ENCODE measurements around the gene SLC6A16.
"Not testable (repeated sequence)": the region's sequence is repeated elsewhere in the genome, so short reads cannot be mapped to it uniquely, and the experiment has no call there.

SLC6A16 gene

DNA sequence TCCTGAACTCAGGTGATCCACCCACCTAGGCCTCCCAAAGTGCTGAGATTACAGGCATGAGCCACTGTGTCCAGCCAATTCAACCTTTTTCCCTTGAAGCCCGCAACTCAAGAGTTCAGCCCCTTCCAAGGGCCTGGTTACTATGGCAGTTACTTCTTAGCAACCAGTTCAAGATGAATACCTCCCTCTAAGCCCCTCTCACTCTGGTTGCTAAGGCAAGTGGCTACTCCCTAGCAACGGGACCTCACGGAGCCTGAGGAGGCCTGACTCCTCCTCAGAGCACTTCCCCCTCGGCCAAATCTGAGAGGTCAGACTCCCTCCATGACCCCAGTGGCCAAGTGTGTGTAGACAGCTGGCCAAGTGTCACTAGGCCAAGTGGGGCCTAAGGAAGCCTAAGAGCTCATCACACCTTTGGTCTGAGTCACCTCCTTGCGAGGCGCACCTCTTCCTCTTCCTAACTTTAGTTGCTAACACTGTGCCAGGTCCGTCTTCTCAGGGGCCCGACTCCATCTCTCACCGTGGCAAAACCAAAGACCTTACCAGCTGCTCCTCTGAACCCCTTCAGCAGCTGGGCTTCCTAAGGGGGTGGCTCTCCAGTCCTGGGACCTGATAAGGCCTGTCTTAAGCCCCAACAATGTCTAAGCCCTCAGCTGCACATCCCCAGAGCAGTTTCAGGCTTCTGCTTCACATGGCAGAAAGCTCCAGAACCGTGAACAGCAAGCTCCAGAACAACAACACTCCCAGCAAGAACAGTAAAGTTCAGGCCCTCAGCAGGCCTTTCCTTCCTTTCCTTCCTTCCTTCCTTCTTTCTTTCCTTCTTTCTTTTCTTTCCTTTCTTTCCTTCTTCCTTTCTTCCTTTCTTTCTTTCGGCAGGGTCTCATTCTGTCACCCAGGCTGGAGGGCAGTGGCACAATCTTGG, 19.8 kb upstream of the SLC6A16 start:
- DNase-seq = no peak

DNA sequence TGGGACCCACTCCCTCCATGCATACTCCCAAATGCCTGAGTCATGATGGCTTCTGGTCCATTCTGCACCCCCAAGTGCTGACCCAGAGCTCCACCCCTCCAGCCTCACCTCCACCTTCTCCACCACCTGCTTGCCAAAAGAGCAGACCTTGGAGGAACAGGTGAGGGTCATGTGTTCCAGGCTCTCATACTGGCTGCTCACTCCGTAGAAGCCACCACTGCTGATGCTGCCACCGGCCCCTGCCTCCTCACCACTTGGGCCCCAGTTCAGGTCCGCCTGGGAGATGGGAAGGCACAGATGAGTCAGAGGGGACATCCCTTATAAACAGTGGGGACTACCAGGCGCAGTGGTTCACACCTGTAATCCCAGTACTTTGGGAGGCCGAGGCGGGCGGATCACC, 18.1 kb upstream of the SLC6A16 start:
- no peak for DNase-seq

DNA sequence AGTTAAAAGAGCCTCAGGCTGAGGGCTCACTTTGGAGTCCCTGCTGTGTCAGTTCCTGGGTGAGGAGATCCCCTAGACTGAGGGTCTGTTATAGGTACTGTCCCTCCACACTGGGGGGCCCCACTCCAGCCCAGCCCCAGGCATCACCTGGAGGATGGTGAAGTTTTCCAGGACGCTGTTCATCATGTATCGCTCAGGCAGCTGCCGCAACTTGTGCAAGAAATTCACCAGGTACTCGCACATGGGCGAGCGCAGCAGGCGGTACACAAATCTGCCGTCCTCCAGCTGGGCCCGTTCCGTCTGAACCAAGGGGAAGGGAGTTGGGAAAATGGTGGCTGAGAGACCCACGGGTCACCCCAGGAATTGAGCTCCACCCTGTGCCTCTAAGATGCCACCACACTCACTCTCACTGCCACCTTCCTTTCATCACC, 17.3 kb upstream of the SLC6A16 start:
- no peak for DNase-seq

DNA sequence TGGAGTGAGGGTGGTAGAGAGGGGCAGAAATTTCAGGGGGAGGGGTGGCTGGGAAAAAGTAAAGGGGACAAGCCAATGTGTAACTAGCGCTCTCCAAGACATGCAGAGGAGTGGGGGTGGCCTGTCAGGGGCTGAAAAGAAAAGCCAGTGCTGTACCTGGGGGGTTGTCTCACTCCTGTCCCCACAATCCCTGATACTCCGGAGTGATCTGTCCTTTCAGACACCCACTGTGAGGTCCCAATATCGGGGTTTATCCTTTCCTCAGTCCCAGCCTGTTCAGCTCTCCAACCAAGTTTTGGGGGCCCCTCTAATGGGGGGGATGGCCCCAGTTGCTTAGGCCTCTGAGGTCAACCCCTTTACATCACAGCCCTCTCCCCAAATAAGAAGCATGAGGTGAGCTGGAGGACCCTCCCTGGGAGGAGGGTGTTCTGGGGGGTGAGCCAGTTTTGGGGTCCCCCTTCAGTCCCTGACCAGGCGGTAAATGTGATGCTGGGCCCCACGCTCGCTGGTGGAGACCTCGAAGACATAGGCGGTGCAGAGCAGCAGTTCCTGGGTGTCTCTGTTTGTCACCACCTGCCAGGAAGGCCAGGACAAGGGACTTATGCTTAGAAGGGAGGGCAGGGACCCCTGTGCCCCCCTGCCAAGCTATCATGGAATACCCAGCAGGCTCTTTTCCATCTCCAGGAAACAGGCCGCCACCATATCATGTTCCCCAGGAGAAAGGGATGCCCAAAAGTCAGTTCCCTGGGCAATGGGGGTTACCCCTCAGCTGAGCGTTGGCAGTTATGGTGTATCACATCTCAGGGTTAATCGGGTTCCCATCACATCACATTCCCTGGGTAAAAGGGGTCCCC, 16.1 kb upstream of the SLC6A16 start:
- no peak for DNase-seq

DNA sequence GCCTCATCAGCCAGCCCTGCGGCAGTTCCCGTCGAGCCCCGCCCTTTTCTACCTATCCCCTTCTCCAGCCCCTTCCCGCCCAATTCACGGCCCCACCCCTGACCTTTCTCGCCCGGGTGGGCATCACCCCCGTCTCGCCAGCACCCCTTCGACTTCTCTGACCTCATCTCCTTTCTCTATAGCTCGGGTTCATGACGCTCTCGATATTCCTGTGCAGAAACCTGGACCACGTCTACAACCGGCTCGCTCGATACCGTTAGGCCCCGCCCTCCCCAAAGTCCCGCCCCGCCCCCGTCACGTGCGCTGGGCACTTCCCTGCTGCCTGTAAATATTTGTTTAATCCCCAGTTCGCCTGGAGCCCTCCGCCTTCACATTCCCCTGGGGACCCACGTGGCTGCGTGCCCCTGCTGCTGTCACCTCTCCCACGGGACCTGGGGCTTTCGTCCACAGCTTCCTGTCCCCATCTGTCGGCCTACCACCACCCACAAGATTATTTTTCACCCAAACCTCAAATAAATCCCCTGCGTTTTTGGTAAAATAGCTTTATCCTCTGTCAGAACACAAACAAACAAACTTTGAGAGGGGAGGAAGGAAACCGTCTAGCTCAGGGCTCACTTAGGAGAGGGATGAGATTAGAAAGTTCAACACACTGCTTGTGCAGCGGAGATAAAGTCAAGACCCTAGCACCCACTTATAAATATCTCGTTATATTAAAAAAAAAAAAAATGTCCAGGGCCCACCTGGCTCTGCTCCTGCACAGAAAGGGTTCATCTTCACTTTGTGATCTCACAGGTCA, 15.3 kb upstream of the SLC6A16 start:
- no peak for DNase-seq

DNA sequence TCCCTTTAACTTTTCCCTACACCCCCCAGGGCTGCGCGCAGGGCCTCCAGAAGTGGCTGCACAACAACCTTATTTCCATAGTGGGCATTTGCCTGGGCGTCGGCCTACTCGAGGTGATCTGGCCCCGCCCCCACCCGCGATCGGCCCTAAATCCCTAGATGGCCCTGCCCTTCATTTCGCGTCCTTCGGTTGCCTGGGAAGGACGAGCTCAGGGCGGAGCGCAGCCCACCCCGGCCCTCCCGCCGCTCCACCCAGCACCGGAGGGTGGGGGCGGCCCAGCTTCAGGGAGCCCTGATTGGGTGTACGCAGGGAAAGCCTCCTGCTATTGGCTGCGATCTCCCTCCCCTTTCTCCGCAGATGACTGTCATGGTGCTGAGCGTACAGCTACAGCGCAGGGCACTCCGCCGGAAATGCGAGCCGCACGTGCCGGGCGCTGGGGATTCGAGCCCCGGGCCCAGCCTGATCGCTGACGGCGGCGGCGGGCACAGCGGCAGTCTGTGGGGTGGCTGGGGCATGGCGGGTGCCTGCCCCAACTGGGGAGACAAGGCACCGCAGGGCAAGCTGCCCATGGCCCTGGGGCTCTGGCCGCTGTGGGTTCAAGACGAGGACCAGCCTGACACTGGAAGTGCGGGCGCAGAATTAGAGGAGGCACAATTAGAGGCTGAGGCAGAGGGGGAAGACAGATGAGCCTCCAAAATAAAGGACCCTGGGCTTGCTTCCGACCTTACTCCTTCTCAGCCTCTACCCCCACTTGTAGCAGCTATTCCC, 14.5 kb upstream of the SLC6A16 start:
- no peak for DNase-seq

DNA sequence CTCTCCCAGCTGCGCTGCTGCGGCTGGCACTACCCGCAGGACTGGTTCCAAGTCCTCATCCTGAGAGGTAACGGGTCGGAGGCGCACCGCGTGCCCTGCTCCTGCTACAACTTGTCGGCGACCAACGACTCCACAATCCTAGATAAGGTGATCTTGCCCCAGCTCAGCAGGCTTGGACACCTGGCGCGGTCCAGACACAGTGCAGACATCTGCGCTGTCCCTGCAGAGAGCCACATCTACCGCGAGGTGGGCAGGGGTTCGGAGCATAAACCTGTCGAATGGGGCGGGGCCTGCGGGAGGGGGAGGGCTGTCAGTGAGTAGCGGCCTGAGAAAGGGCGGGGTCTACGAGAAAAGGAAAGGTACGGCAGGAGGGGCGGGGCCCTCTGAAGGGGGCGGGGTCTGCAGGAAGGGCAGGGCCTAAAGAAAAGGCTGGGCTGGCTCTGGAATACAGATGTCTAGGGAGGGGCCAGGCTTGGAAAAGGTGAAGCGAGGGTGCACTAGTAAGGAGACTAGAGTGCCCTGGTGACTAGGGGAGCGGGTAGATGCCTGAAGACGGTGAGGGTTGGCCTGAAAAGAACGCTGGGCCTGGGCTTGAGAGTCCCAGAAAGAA, 13.8 kb upstream of the SLC6A16 start:
- DNase-seq = no peak

DNA sequence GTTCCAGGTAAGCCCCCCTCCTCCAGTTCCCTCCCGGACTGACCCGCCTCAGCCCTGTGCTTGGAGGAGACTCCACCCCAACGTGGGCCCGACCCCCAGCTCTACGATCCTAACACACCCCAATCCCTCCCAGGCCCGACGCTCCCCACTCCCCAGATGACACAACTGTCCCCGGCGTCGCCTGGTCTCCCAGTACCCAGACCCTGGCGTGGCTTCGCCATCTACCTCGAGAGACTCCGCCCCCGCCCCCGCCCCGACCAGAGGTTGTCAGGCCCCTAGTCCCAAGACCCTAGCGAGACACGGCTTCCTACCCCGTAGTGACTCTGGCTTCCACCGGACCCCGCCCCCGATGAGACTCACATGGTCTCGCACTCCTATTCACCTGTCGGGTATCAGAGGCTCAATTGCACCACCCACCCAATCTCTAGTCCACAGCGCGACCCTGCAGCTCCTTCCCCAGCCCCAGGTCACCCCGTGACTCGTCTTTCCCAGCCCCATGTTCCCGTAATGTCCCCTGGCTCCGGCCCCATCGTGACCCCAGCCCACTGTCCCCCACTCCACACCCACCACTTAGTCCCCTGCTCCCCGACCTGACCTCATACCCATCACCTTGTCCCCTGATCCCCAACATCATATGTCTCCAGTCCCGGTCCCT, 13.2 kb upstream of the SLC6A16 start:
- DNase-seq = no peak

DNA sequence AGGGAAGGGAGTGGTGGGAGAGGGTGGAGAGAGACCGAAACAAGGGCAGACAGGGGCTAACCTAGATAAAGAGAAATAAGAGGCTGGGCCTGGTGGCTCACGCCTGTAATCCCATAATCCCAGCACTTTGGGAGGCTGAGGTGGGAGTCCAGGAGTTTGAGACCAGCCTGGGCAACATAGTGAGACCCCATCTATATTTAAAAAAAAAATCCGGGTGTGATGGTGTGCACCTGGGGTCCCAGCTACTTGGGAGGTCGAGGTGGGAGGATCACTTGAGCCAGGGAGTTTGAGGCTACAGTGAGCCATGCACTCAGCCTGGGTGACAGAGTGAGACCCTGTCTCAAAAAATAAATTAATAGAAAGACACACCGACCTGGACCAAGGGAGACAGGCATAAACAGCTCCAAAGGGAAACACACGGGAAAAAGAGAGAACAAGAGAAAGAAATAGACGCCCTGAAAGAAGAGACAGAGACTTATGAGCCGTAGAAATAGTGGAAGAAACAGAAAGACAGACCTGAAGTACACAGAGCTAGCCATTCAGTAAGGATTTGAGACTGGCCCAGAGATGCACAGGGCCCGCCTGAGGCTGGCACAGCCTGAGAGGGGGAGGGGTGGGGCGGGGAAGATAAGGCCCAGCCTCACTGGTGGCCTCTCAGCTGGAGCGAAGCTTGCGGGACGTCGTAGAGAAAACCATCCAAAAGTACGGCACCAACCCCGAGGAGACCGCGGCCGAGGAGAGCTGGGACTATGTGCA, 12.5 kb upstream of the SLC6A16 start:
- no peak for DNase-seq

DNA sequence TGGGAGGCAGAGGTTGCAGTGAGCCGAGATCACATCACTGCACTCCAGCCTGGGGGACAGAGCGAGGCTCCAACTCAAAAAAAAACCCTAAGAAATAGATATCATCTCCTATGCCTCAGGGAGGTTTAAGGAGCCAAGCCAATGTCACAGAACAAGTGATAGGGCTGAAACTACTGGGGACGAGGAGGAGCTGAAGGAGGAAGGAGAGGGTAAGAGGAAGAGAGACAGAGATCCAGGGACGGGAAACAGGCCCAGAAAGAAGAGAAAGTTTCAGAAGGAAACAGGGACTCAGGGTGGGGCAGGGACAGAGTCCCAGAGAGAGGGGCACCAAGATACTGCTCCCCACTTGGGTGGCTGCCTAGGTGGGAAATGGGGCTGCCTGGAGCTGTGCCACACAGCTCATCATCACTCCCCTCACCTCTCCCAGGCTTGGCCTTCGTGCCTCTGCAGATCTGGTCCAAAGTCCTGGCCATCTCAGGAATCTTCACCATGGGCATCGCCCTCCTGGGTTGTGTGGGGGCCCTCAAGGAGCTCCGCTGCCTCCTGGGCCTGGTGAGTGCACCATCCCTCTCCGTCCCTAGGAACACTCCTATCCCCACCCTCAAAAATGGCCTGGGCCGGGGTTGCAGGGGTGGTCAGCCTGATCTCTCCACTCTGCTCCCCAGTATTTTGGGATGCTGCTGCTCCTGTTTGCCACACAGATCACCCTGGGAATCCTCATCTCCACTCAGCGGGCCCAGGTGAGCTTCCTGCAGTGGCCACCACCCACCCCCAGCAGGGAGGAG, 11.7 kb upstream of the SLC6A16 start:
- DNase-seq = no peak

DNA sequence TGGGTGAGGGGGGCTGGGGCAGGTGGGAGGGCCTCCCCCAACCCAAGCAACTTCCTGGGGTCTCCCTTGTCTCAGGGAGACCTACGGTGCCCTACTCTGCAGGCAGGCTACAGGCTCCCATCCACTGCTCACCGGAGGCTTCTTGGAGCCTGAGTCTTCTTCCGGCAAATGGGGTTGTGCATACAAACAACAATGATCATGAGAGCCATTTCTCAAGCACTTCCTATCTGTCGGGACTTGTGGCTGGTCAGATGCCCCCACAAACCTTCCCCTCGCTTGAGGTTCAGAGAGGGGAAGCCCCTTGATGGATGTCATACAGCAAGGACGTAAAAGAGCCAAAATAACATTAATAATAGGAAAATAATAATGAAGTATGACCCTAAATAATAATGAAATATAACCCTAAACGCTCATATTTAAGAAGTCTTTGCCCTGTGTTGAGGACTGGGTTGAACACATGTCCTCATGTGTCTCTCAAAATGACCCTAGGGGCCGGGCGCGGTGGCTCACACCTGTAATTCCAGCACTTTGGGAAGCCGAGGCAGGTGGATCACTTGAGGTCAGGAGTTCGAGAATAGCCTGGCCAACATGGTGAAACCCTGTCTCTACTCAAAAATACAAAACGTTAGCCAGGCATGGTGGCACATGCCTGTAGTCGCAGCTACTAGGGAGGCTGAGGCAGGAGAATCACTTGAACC, 10.9 kb upstream of the SLC6A16 start:
- DNase-seq = no peak

DNA sequence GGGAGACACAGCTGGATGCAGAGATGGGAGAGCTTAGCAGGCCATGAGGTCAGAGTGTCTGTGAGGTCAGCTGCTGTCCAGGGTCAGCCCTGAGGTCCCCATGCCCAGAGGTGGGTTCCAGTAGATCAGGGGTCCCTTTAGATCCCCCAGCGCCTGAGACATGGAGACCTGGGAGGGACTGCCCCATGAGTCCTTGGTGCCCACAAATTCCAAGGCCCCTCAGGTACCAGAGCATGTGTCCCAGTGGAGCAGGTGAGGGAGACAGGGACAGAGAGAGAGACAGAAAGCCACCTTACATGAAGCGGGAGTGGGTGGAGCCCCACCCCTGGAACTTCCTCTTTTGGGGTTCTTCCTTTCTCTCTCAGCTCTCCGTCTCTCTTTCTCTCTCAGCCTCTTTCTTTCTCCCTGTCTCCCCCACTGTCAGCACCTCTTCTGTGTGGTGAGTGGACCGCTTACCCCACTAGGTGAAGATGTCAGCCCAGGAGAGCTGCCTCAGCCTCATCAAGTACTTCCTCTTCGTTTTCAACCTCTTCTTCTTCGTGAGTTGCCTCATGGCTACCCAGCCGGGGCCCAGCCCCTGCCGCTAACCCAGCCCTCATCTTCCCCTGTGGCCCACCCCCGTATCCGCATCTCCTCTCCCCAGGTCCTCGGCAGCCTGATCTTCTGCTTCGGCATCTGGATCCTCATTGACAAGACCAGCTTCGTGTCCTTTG, 10.2 kb upstream of the SLC6A16 start, which contains the start of gene CD37:
Gene CD37, plus strand, starts transcription at position 336 of the 713 bp plus-strand sequence. Its CDS starts 135 bp downstream, at position 471.
- DNase-seq = no peak

DNA sequence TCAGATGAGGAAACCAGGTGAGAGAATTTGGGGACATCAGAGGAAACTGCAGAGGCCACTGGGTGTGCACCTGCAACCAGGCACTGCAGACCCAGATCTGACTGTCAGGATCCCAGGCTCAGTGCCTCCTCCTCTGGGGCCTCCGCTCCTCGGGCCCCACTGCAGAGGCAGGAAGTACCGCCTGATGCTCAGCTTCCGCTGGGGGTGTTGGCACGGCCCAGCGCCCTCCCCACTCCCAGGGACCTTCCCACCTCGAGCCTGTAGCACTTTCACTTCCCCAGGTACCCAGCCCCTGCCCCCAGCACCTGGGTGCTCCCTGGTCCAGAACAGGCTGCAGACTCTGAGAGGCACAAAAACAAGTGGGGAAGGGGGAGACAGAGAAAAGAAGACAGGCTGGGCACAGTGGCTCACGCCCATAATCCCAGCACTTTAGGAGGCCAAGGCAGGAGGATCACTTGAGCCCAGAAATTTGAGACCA, 8.9 kb upstream of the SLC6A16 start:
- DNase-seq = no peak

DNA sequence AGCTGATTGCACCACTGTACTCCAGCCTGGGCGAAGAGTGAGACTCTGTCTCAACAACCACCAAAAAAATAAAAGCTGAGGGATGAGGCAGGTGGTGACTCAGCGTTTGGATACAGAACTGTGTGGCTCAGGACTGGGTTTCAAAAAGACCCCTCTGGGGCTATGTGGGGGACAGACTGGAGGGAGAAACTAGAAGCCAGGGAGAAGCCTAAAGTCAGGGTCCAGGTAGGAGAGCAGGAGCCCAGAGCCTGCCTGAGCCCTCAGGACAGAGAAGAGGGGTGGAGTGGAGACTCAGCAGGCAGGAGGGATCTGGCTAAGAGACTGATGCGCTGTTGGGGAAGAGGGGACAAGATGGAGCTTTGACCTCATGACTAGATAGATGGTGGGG, 8.4 kb upstream of the SLC6A16 start:
- no peak for DNase-seq

DNA sequence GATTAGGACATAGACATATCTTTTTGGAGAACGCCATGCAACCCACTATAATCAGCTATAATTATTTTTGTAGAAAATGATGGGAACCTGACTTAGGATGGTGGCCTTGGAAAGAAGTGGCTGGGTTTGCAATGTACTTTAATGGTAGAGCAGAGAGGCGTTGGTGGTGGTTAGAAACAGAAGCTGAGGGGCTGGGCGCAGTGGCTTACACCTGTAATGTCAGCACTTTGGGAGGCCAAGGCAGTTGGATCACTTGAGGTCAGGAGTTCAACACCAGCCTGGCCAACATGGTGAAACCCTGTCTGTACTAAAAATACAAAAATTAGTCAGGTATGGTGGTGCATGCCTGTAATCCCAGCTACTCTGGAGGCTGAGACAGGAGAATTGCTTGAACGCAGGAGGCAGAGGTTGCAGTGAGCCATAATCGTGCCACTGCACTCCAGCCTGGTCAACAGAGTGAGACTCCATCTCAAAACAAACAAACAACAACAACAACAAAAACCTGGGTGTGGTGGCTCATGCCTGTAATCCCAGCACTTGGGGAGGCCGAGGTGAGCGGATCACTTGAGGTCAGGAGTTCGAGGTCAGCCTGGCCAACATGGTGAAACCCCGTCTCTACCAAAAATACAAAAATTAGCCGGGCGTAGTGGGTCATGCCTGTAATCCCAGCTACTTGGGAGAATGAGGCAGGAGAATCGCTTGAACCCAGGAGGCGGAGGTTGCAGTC, 7.9 kb upstream of the SLC6A16 start:
- not testable (repeated sequence) for DNase-seq

DNA sequence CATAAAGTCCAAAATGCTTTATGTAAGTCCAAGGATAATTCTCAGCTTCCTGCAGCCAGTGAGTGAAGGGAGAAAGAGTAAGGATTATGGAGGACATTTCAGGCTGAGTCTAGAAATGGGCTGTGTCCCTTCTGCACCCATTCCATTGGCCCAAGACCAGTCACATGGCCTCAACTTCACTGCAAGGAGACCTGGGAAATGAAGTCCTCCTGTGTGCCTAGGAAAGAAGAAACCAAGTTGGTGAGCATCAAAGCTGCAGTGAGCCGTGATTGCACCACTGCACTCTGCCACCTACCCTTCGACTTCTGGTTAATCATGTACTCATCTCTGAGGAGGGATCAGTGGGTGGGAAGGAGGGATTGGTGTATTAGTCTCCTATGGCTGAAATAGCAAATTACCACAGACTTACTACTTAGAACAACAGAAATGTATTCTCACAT, 6.6 kb upstream of the SLC6A16 start:
- no peak for DNase-seq

DNA sequence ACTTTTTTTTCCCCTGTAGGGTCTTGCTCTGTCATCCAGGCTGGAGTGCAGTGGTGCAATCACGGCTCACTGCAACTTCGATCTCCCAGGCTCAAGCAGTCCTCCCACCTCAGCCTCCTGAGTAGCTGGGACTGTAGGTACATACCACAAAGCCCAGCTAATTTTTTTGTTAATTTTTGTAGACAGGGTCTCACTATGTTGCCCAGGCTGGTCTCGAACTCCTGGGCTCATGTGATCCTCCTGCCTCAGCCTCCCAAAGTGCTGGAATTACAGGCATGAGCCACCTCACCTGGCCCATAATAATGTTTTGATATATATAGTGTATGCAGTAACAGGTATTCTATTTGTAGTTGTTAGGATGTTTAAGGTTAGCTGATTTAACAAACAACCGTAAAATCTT, 6.2 kb upstream of the SLC6A16 start:
- DNase-seq = not testable (repeated sequence)

All from cerebellar nuclear complex (tissue), 1 donor.